Fibroblast of skin of left quadriceps (primary cell): ENCODE data around the gene GPR39.
A peak's percentile ranks its signal among the peaks of the same experiment; 100 is the strongest.

Source experiments
- DNase-seq, 2 experiments: peaks; one replicate each; pipeline ENCODE4 v3.0.0-alpha.2; 2013; ENCODE audit warnings: low read depth in 2 of 2

The GPR39 gene

GRCh38 chr2:132443106-132443505 is 26.5 kb downstream of the GPR39 start:
- DNase-seq = no peak

GRCh38 chr2:132446444-132446843 is 29.8 kb downstream of the GPR39 start:
- DNase-seq = no peak

- DNase-seq = no peak
Observed at GRCh38 chr2:132448331-132448730, 31.7 kb downstream of the GPR39 start.

GRCh38 chr2:132448771-132449170 is 32.2 kb downstream of the GPR39 start:
- DNase-seq = no peak

GRCh38 chr2:132449868-132450267 is 33.3 kb downstream of the GPR39 start:
- no peak for DNase-seq

- DNase-seq = no peak
Observed at GRCh38 chr2:132460781-132461180, 44.2 kb downstream of the GPR39 start.

GRCh38 chr2:132462236-132462635 is 45.6 kb downstream of the GPR39 start:
- no peak for DNase-seq

GRCh38 chr2:132463719-132464118 is 47.1 kb downstream of the GPR39 start:
- DNase-seq = no peak

GRCh38 chr2:132465917-132466316 is 49.3 kb downstream of the GPR39 start:
- no peak for DNase-seq

GRCh38 chr2:132466428-132467028 is 49.9 kb downstream of the GPR39 start:
- DNase-seq = no peak

GRCh38 chr2:132468821-132469675 is 52.4 kb downstream of the GPR39 start:
- DNase-seq = no peak

GRCh38 chr2:132470746-132471145 is 54.1 kb downstream of the GPR39 start:
- no peak for DNase-seq

- no peak for DNase-seq
Observed at GRCh38 chr2:132473174-132473883, 56.7 kb downstream of the GPR39 start.

- no peak for DNase-seq
Observed at GRCh38 chr2:132475615-132476014, 59.0 kb downstream of the GPR39 start.

GRCh38 chr2:132477436-132477835 is 60.8 kb downstream of the GPR39 start:
- peak; percentile 24 to 25 for DNase-seq

GRCh38 chr2:132477962-132478361 is 61.4 kb downstream of the GPR39 start:
- DNase-seq = peak; percentile 86 to 89

- no peak for DNase-seq
Observed at GRCh38 chr2:132478461-132479105, 62.0 kb downstream of the GPR39 start.

- DNase-seq = no peak
Observed at GRCh38 chr2:132479155-132479554, 62.5 kb downstream of the GPR39 start.

GRCh38 chr2:132482821-132483220 is 66.2 kb downstream of the GPR39 start:
- no peak for DNase-seq

GRCh38 chr2:132484144-132484543 is 67.5 kb downstream of the GPR39 start:
- no peak for DNase-seq

GRCh38 chr2:132488491-132488890 is 71.9 kb downstream of the GPR39 start:
- no peak for DNase-seq

- DNase-seq = no peak
Observed at GRCh38 chr2:132489150-132489549, 72.5 kb downstream of the GPR39 start.
